Fibroblast of lung (primary cell): ENCODE data around the gene SREBF2.
A peak's percentile ranks its signal among the peaks of the same experiment; 100 is the strongest.

Experiments
- CTCF ChIP-seq, 2 donors: IDR thresholded peaks in 1 of 2; conservative IDR thresholded peaks in 1 of 2; 1 replicate in 1 of 2; 2 replicates in 1 of 2; pipeline ENCODE4 v1.5.1; 2011 to 2012; ENCODE audit warnings: low read length in 2 of 2, control low read depth in 1 of 2, inconsistent platforms in 1 of 2, low read depth in 1 of 2, mild to moderate bottlenecking in 1 of 2
- EZH2 ChIP-seq: IDR thresholded peaks from 2 replicates; pipeline ENCODE4 v1.5.1; 2012; ENCODE audit warnings: low read length, control low read depth, mild to moderate bottlenecking; ENCODE audit errors: missing control alignments

DNA sequence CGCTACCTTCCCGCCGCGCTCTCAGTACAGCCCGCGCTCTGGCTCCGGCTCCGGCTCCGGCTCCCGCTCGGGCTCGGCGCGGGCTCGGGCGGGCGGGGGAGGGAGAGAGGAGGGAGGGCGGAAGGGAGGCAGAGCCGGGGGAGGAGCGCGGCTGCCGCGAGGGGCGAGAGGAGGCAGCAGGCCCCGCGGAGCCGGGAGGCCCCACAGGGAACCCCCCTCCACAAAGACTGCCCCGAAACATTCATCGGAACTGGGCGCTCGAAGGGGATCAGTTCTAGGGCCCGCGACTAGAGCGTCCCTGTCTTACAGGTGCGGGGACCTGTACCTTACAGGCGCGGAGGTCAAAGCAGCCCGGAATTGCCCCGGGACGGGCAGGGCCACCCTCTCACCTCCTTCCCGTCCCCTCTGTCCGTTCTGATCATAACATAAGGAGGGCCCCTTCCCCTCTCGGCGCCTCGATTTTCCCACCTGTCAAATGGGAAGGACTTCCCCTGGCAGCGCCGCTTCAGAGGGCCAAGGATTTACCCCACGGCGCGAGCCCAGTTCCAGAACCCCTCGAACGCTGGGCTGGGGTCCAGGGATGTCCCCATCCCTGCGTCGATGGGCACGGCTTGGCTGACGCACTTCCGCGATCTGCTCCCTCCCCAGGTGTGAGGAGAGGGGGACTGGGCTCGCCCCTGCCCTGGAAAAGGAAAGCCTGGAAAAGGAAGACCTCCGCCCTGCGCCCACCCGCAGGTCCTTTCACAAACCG, 82.3 kb downstream of the SREBF2 start, which contains the start of gene SHISA8:
- TF ChIP-seq CTCF (conservative IDR thresholded peaks at IDR 0.05 in 1 of 2, IDR thresholded peaks at IDR 0.05 in 1 of 2; ENCODE audit: low read depth in 1 of 2, low read length in 2 of 2) (no peak), EZH2 (peak; percentile 89)
